ENCODE results near the gene KIAA1328.

GRCh38 chr18:37265382-37265781 is 436.5 kb downstream of the KIAA1328 start:
- TF ChIP-seq POLR2A (IDR thresholded peaks at IDR 0.05) (no peak), CTCF (IDR thresholded peaks at IDR 0.05) (no peak)

Measured in upper lobe of left lung (tissue), 4 donors.